Choroid plexus epithelial cell (primary cell): ENCODE results near the gene GABRB2.
"Not testable (repeated sequence)": the region's sequence is repeated elsewhere in the genome, so short reads cannot be mapped to it uniquely, and the experiment has no call there.

Experiments
- DNase-seq: peaks from one replicate; pipeline ENCODE4 v3.0.0-alpha.2; 2010; ENCODE audit warnings: low read depth
- H3K4me3 ChIP-seq: 2 replicates; pipeline ENCODE4 v1.5.1; 2011; ENCODE audit warnings: low read depth, mild to moderate bottlenecking, control low read depth, low read length, moderate library complexity
- CTCF ChIP-seq: conservative IDR thresholded peaks from 2 replicates; pipeline ENCODE4 v1.5.1; 2011; ENCODE audit warnings: low read depth, mild to moderate bottlenecking, control low read depth, inconsistent platforms, low read length, moderate library complexity

Gene GABRB2

GRCh38 chr5:161311965-161312364 is 234.6 kb downstream of the GABRB2 start:
- H3K4me3 ChIP-seq: no peak overlapping the region
- no peak for DNase-seq
- no peak for TF ChIP-seq CTCF

GRCh38 chr5:161311146-161311708 is 235.3 kb downstream of the GABRB2 start:
- no peak for TF ChIP-seq CTCF
- H3K4me3 ChIP-seq: no peak overlapping the region
- DNase-seq: no peak

GRCh38 chr5:161306351-161306995 is 240.1 kb downstream of the GABRB2 start:
- DNase-seq: no peak
- TF ChIP-seq CTCF: no peak

GRCh38 chr5:161305601-161306000 is 240.9 kb downstream of the GABRB2 start:
- no peak for DNase-seq
- no peak for TF ChIP-seq CTCF
- no peak overlapping the region for H3K4me3 ChIP-seq

More at GRCh38 chr5:161306351-161306995, 240.1 kb downstream of the GABRB2 start:
- no peak overlapping the region for H3K4me3 ChIP-seq

- DNase-seq: no peak
- no peak overlapping the region for H3K4me3 ChIP-seq
- TF ChIP-seq CTCF: no peak
Measured at GRCh38 chr5:161302559-161302958, 244.0 kb downstream of the GABRB2 start.

- DNase-seq: no peak
- H3K4me3 ChIP-seq: no peak overlapping the region
- TF ChIP-seq CTCF: no peak
Measured at GRCh38 chr5:161301586-161301985, 244.9 kb downstream of the GABRB2 start.

- no peak overlapping the region for H3K4me3 ChIP-seq
- no peak for DNase-seq
- no peak for TF ChIP-seq CTCF
Measured at GRCh38 chr5:161299053-161299452, 247.5 kb downstream of the GABRB2 start.

- not testable (repeated sequence) for DNase-seq, H3K4me3 ChIP-seq
Measured at GRCh38 chr5:161297388-161297787, 249.1 kb downstream of the GABRB2 start.
